Lower leg skin (tissue), 3 donors: ENCODE results near the gene ZBTB24.

Experiments
- POLR2A ChIP-seq, 2 donors: fragments of 450-650 bp; IDR thresholded peaks; one replicate each; pipeline ENCODE4 v1.6.1; 2016 to 2017; ENCODE audit warnings: antibody characterized with exemption in 2 of 2, mild to moderate bottlenecking in 1 of 2, moderate library complexity in 1 of 2
- TF ChIP-seq, protein P1 (sequence below), 3 donors: fragments of 450-650 bp; IDR thresholded peaks; one replicate each; pipeline ENCODE4 v1.5.1; 2016; ENCODE audit warnings: antibody characterized with exemption in 3 of 3, mild to moderate bottlenecking in 3 of 3, moderate library complexity in 2 of 3

DNA sequence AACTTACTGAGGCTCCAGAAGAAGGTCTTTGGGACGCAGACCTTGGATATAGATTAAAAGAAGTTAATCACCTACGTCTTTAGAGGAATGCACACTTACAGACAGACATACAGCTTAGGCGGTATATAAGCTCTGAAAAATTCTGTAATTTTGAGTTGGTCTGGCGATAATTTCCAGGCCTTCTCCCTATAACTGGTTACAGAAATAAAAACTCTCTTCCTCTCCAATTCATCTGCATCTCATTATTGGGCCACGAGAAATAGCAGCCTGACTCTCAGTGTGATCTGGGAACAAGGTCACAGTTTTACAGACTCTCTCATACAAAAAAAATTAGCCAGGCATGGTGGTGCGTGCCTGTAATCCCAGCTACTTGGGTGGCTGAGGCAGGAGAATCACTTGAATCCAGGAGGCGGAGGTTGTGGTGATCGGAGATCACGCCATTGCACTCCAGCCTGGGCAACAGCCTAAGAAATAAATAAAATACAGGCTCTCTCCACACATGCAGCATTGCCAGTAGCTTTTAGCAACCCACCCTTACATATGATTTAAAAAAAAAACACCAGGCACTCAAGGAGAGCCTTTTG, 4.7 kb downstream of the ZBTB24 start:
- TF ChIP-seq, protein P1, sequence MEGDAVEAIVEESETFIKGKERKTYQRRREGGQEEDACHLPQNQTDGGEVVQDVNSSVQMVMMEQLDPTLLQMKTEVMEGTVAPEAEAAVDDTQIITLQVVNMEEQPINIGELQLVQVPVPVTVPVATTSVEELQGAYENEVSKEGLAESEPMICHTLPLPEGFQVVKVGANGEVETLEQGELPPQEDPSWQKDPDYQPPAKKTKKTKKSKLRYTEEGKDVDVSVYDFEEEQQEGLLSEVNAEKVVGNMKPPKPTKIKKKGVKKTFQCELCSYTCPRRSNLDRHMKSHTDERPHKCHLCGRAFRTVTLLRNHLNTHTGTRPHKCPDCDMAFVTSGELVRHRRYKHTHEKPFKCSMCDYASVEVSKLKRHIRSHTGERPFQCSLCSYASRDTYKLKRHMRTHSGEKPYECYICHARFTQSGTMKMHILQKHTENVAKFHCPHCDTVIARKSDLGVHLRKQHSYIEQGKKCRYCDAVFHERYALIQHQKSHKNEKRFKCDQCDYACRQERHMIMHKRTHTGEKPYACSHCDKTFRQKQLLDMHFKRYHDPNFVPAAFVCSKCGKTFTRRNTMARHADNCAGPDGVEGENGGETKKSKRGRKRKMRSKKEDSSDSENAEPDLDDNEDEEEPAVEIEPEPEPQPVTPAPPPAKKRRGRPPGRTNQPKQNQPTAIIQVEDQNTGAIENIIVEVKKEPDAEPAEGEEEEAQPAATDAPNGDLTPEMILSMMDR (IDR thresholded peaks at IDR 0.05) = no peak
- TF ChIP-seq POLR2A (IDR thresholded peaks at IDR 0.05) = no peak
